ENCODE measurements around the gene ZNF474. TPM values are rescaled to one million over a fixed set of nuclear protein-coding genes. Genes with fewer than 3 reads are reported as not detected.
A peak's percentile ranks its signal among the peaks of the same experiment; 100 is the strongest.

The ZNF474 gene
- total RNA-seq, 6 experiments from 2014 or later, result 0.10 to 0.28 (median 0.16) TPM; not detected in 1

- no peak overlapping the region for H3K4me3 Mint-ChIP-seq
- DNase-seq, result no peak
- no peak overlapping the region for H3K27ac Mint-ChIP-seq
- H3K36me3 Mint-ChIP-seq (ENCODE audit: low read depth), result peaks cover 16% of the 10 kb centered on the region
- H3K27me3 Mint-ChIP-seq (ENCODE audit: insufficient read depth), result no peaks in the 10 kb centered on the region
- H3K9me3 Mint-ChIP-seq, result no peaks in the 10 kb centered on the region
- peaks cover 63% of the 10 kb centered on the region for H3K4me1 Mint-ChIP-seq (ENCODE audit: low read depth)
- TF ChIP-seq CTCF (IDR thresholded peaks at IDR 0.05), result no peak
Measured at GRCh38 chr5:122145906-122146305, 16.6 kb downstream of the ZNF474 start.

GRCh38 chr5:122149321-122150090, 20.2 kb downstream of the ZNF474 start:
- Mint-ChIP-seq H3K9me3 (no peaks in the 10 kb centered on the region), H3K4me1 (ENCODE audit: low read depth) (peaks cover 67% of the 10 kb centered on the region), H3K4me3 (no peak overlapping the region), H3K36me3 (ENCODE audit: low read depth) (peaks cover 16% of the 10 kb centered on the region), H3K27ac (peak overlapping the region; percentile 72), H3K27me3 (ENCODE audit: insufficient read depth) (no peaks in the 10 kb centered on the region)
- TF ChIP-seq CTCF (IDR thresholded peaks at IDR 0.05), result no peak
- DNase-seq, result no peak

GRCh38 chr5:122150215-122150614, 20.9 kb downstream of the ZNF474 start:
- peak; percentile 55 for DNase-seq
- Mint-ChIP-seq H3K27me3 (ENCODE audit: insufficient read depth) (no peaks in the 10 kb centered on the region), H3K4me3 (peak overlapping the region; percentile 57; the same call in 1 of the 2 replicates), H3K27ac (peak overlapping the region; percentile 72), H3K9me3 (no peaks in the 10 kb centered on the region), H3K36me3 (ENCODE audit: low read depth) (peaks cover 16% of the 10 kb centered on the region), H3K4me1 (ENCODE audit: low read depth) (peaks cover 67% of the 10 kb centered on the region)
- TF ChIP-seq CTCF (IDR thresholded peaks at IDR 0.05), result no peak

GRCh38 chr5:122151640-122152039, 22.3 kb downstream of the ZNF474 start:
- no peak for TF ChIP-seq CTCF (IDR thresholded peaks at IDR 0.05)

GRCh38 chr5:122152266-122152900, 23.0 kb downstream of the ZNF474 start:
- TF ChIP-seq CTCF (IDR thresholded peaks at IDR 0.05), result no peak
- Mint-ChIP-seq H3K9me3 (no peaks in the 10 kb centered on the region), H3K4me1 (ENCODE audit: low read depth) (peaks cover 82% of the 10 kb centered on the region), H3K36me3 (ENCODE audit: low read depth) (peaks cover 12% of the 10 kb centered on the region), H3K4me3 (peak overlapping the region; percentile 77), H3K27ac (peak overlapping the region; percentile 93), H3K27me3 (ENCODE audit: insufficient read depth) (no peaks in the 10 kb centered on the region)
- DNase-seq, result no peak

More at GRCh38 chr5:122151640-122152039, 22.3 kb downstream of the ZNF474 start:
- H3K27ac Mint-ChIP-seq, result peak overlapping the region; percentile 93
- DNase-seq, result peak; percentile 78
- no peaks in the 10 kb centered on the region for H3K9me3 Mint-ChIP-seq
- H3K36me3 Mint-ChIP-seq (ENCODE audit: low read depth), result peaks cover 16% of the 10 kb centered on the region
- H3K4me1 Mint-ChIP-seq (ENCODE audit: low read depth), result peaks cover 76% of the 10 kb centered on the region
- H3K4me3 Mint-ChIP-seq, result peak overlapping the region; percentile 77
- no peaks in the 10 kb centered on the region for H3K27me3 Mint-ChIP-seq (ENCODE audit: insufficient read depth)
